Measurements from ENCODE around the gene TLE5.
A peak's percentile ranks its signal among the peaks of the same experiment; 100 is the strongest.

Gene TLE5

DNA sequence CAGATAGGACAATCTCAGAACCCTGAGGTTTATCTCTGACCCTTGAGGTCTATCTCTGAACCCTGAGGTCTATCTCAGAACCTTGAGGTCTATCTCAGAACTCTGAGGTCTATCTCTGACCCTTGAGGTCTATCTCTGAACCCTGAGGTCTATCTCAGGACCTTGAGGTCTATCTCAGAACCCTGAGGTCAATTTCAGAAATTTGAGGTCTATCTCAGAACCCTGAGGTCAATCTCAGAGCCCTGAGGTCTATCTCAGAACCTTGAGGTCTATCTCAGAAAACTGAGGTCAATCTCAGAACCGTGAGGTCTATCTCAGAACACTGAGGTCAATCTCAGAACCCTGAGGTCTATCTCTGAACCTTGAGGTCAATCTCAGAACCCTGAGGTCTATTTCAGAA lies 35.5 kb downstream of the TLE5 start:
- Histone ChIP-seq H3K36me3 (ENCODE audit: control insufficient read depth, insufficient read depth, low read length) (no peaks in the 10 kb centered on the region), H3K4ac (ENCODE audit: low read depth, low read length) (no peak overlapping the region), H4K8ac (ENCODE audit: low read depth, low read length) (no peak overlapping the region), H3K79me2 (ENCODE audit: control insufficient read depth, insufficient read depth, low read length) (no peaks in the 10 kb centered on the region), H3K56ac (ENCODE audit: low read length) (no peak overlapping the region), H3K4me1 (ENCODE audit: control insufficient read depth, low read depth, low read length) (peaks cover 7% of the 10 kb centered on the region), H2AK5ac (ENCODE audit: low read length) (no peak overlapping the region), H3K4me3 (ENCODE audit: low read length) (no peak overlapping the region), H3K4me2 (ENCODE audit: low read length) (no peak overlapping the region), H3K9ac (ENCODE audit: low read length) (no peak overlapping the region), H4K5ac (ENCODE audit: low read length) (no peak overlapping the region), H3K23ac (ENCODE audit: low read length) (no peak overlapping the region), H2BK5ac (ENCODE audit: low read length) (no peak overlapping the region), H3K27ac (ENCODE audit: low read depth, low read length) (no peak overlapping the region), H3K27me3 (ENCODE audit: insufficient read depth, low read length, poor library complexity) (peaks cover 11% of the 10 kb centered on the region), H3K79me1 (ENCODE audit: low read length) (no peaks in the 10 kb centered on the region), H2BK15ac (replicated peaks; ENCODE audit: low read depth) (no peak overlapping the region), H3K18ac (ENCODE audit: low read length) (no peak overlapping the region), H2BK120ac (ENCODE audit: low read depth, low read length) (no peak overlapping the region)
- DNase-seq, result no peak
- WGBS (ENCODE audit: extremely low coverage, insufficient coverage, low lambda C conversion rate), result no CpG with 5 or more reads among the region's 1 CpG

DNA sequence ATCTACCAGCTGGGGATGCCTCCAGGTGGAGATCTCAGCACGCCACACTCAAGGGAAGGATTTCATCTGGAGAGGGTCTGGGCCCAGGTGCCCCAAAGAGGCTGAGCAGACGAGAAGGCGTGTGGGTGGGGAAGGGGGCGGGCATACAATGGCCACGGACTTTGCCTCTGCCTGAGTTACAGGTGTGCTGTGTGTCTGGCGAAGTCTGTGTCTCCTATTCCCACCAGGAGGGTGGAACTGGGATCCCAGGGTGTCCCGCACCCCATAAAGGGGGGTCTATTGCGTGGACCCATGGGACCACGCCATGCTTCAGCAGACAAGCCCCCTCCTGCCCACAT lies 36.8 kb downstream of the TLE5 start:
- Histone ChIP-seq H3K9ac (ENCODE audit: low read length) (peak overlapping the region; percentile 50), H2AK5ac (ENCODE audit: low read length) (no peak overlapping the region), H3K79me2 (ENCODE audit: control insufficient read depth, insufficient read depth, low read length) (no peaks in the 10 kb centered on the region), H3K4me1 (ENCODE audit: control insufficient read depth, low read depth, low read length) (peaks cover 7% of the 10 kb centered on the region), H3K56ac (ENCODE audit: low read length) (peak overlapping the region; percentile 77), H2BK5ac (ENCODE audit: low read length) (peak overlapping the region; percentile 74), H3K4me3 (ENCODE audit: low read length) (no peak overlapping the region), H3K23ac (ENCODE audit: low read length) (no peak overlapping the region), H2BK120ac (ENCODE audit: low read depth, low read length) (peak overlapping the region; percentile 30), H3K4me2 (ENCODE audit: low read length) (no peak overlapping the region), H3K27me3 (ENCODE audit: insufficient read depth, low read length, poor library complexity) (peaks cover 11% of the 10 kb centered on the region), H4K8ac (ENCODE audit: low read depth, low read length) (no peak overlapping the region), H3K79me1 (ENCODE audit: low read length) (no peaks in the 10 kb centered on the region), H3K36me3 (ENCODE audit: control insufficient read depth, insufficient read depth, low read length) (no peaks in the 10 kb centered on the region), H2BK15ac (replicated peaks; ENCODE audit: low read depth) (no peak overlapping the region), H3K4ac (ENCODE audit: low read depth, low read length) (peak overlapping the region; percentile 26), H3K18ac (ENCODE audit: low read length) (peak overlapping the region; percentile 28), H3K27ac (ENCODE audit: low read depth, low read length) (peak overlapping the region; percentile 71), H4K5ac (ENCODE audit: low read length) (no peak overlapping the region)
- no CpG with 5 or more reads among the region's 9 CpGs for whole genome bisulfite sequencing (ENCODE audit: extremely low coverage, insufficient coverage, low lambda C conversion rate)
- no peak for DNase-seq

DNA sequence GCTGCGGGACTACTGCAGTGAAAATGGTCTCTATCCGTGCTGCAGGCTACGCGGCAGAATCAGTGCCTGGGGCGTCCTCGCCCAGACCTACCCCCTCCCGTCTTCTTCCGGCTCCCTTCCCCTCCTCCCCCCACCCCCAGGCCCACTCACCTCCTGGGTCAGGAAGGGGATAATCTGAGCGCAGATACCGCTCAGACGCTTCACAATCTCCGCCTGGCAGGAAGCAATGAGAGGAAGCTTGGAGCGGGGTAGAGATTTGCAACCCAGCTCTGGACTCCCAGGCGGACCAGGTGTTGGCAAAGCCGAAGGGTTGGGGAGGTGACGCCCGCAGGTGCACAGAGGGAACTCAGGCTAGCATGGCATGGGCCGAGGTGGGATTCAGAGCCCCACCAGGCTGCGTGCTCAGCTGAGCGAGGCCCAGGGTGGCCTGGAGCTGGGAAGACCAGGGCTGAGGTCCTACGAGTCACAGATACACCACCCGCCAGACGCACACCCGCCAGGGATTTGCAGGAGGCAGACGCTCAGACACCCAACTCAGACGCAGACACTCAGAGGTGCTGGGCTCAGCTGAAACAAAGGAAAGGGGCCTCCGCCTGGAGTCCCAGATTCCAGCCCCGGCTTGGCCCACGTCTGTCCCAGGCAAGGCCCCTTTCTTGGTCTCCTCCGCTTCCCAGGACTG lies 37.3 kb downstream of the TLE5 start:
- Histone ChIP-seq H2AK5ac (ENCODE audit: low read length) (no peak overlapping the region), H4K8ac (ENCODE audit: low read depth, low read length) (no peak overlapping the region), H3K36me3 (ENCODE audit: control insufficient read depth, insufficient read depth, low read length) (no peaks in the 10 kb centered on the region), H3K4me1 (ENCODE audit: control insufficient read depth, low read depth, low read length) (peaks cover 7% of the 10 kb centered on the region), H3K9ac (ENCODE audit: low read length) (peak overlapping the region; percentile 50), H3K4me3 (ENCODE audit: low read length) (no peak overlapping the region), H3K4ac (ENCODE audit: low read depth, low read length) (no peak overlapping the region), H3K56ac (ENCODE audit: low read length) (peak overlapping the region; percentile 77), H3K18ac (ENCODE audit: low read length) (peak overlapping the region; percentile 28), H3K27me3 (ENCODE audit: insufficient read depth, low read length, poor library complexity) (peaks cover 9% of the 10 kb centered on the region), H2BK120ac (ENCODE audit: low read depth, low read length) (no peak overlapping the region), H3K79me1 (ENCODE audit: low read length) (no peaks in the 10 kb centered on the region), H2BK15ac (replicated peaks; ENCODE audit: low read depth) (no peak overlapping the region), H3K79me2 (ENCODE audit: control insufficient read depth, insufficient read depth, low read length) (no peaks in the 10 kb centered on the region), H4K5ac (ENCODE audit: low read length) (no peak overlapping the region), H3K27ac (ENCODE audit: low read depth, low read length) (peak overlapping the region; percentile 71), H2BK5ac (ENCODE audit: low read length) (peak overlapping the region; percentile 74), H3K4me2 (ENCODE audit: low read length) (peak overlapping the region; percentile 33), H3K23ac (ENCODE audit: low read length) (peak overlapping the region; percentile 83)
- DNase-seq, result peak; percentile 83
- no CpG with 5 or more reads among the region's 30 CpGs for WGBS (ENCODE audit: extremely low coverage, insufficient coverage, low lambda C conversion rate)

DNA sequence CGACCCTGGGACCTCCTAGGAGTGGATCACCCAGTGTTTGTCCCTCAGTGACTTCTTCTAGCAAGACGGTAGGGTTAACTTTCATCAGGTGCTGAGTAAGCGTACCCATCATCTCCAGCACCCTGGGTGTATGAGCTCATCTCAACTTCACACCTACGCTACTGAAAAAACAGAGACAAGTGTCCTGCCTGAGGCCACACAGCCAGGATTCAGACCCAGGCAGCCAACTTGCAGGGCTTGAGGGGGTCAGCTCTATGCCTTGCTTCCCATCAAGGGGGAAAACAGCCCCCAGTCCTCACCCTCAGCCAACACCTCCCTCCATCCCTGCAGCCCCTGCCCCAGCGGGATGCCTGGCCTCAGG lies 37.8 kb downstream of the TLE5 start:
- H3K27ac ChIP-seq (ENCODE audit: low read depth, low read length), result no peak overlapping the region
- H3K4me1 ChIP-seq (ENCODE audit: control insufficient read depth, low read depth, low read length), result peaks cover 7% of the 10 kb centered on the region
- H3K23ac ChIP-seq (ENCODE audit: low read length), result no peak overlapping the region
- H4K8ac ChIP-seq (ENCODE audit: low read depth, low read length), result no peak overlapping the region
- no peak overlapping the region for H3K18ac ChIP-seq (ENCODE audit: low read length)
- H3K4me2 ChIP-seq (ENCODE audit: low read length), result peak overlapping the region; percentile 18
- H2BK15ac ChIP-seq (replicated peaks; ENCODE audit: low read depth), result no peak overlapping the region
- H3K9ac ChIP-seq (ENCODE audit: low read length), result peak overlapping the region; percentile 38
- no peaks in the 10 kb centered on the region for H3K79me2 ChIP-seq (ENCODE audit: control insufficient read depth, insufficient read depth, low read length)
- H3K4ac ChIP-seq (ENCODE audit: low read depth, low read length), result no peak overlapping the region
- H2BK5ac ChIP-seq (ENCODE audit: low read length), result no peak overlapping the region
- no peak overlapping the region for H3K4me3 ChIP-seq (ENCODE audit: low read length)
- no peaks in the 10 kb centered on the region for H3K36me3 ChIP-seq (ENCODE audit: control insufficient read depth, insufficient read depth, low read length)
- DNase-seq, result peak; percentile 73
- no peak overlapping the region for H2BK120ac ChIP-seq (ENCODE audit: low read depth, low read length)
- no peak overlapping the region for H2AK5ac ChIP-seq (ENCODE audit: low read length)
- no CpG with 5 or more reads among the region's 5 CpGs for WGBS (ENCODE audit: extremely low coverage, insufficient coverage, low lambda C conversion rate)
- peaks cover 5% of the 10 kb centered on the region for H3K27me3 ChIP-seq (ENCODE audit: insufficient read depth, low read length, poor library complexity)
- peak overlapping the region; percentile 77 for H3K56ac ChIP-seq (ENCODE audit: low read length)
- no peak overlapping the region for H4K5ac ChIP-seq (ENCODE audit: low read length)
- H3K79me1 ChIP-seq (ENCODE audit: low read length), result no peaks in the 10 kb centered on the region

DNA sequence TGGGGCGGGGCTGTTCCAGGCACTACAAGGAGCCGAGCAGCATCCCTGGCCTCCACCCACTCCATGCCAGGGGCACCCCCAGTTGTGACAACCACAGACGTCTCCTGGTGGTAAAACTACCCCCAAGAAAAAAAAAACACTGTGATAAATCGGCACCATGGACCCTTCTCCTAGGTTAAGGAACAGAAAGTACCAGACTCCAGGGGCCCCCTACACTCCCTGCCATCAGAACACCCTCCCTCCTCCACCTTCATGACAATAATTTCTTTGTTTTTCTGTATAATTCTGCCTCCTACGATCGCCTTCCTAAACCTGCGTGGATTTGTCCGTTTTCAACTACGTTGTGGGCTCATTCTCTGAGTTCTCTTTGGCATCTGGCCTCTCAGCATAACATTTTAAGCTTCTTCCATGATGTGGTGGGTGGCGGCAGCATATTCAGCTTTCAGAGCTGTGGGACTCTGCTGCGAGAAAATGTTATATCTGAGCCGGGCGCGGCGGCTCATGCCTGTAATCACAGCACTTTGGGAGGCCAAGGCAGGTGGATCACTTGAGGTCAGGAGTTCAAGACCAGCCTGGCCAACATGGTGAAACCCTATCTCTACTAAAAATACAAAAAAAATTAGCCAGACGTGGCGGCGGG lies 41.9 kb downstream of the TLE5 start:
- H3K4me1 ChIP-seq (ENCODE audit: control insufficient read depth, low read depth, low read length), result peaks cover 7% of the 10 kb centered on the region

More for the DNA sequence above, 41.9 kb downstream of the TLE5 start:
- no peaks in the 10 kb centered on the region for H3K36me3 ChIP-seq (ENCODE audit: control insufficient read depth, insufficient read depth, low read length)
- no peak overlapping the region for H3K9ac ChIP-seq (ENCODE audit: low read length)
- no peak overlapping the region for H3K4me2 ChIP-seq (ENCODE audit: low read length)
- H3K79me1 ChIP-seq (ENCODE audit: low read length), result no peaks in the 10 kb centered on the region
- WGBS (ENCODE audit: extremely low coverage, insufficient coverage, low lambda C conversion rate), result no CpG with 5 or more reads among the region's 18 CpGs
- DNase-seq, result no peak
- H3K4me3 ChIP-seq (ENCODE audit: low read length), result no peak overlapping the region
- no peak overlapping the region for H3K23ac ChIP-seq (ENCODE audit: low read length)
- H3K4ac ChIP-seq (ENCODE audit: low read depth, low read length), result no peak overlapping the region
- H3K27me3 ChIP-seq (ENCODE audit: insufficient read depth, low read length, poor library complexity), result no peaks in the 10 kb centered on the region
- H3K27ac ChIP-seq (ENCODE audit: low read depth, low read length), result no peak overlapping the region
- no peak overlapping the region for H4K5ac ChIP-seq (ENCODE audit: low read length)
- no peak overlapping the region for H4K8ac ChIP-seq (ENCODE audit: low read depth, low read length)
- no peaks in the 10 kb centered on the region for H3K79me2 ChIP-seq (ENCODE audit: control insufficient read depth, insufficient read depth, low read length)
- H2BK15ac ChIP-seq (replicated peaks; ENCODE audit: low read depth), result no peak overlapping the region
- no peak overlapping the region for H2BK5ac ChIP-seq (ENCODE audit: low read length)
- no peak overlapping the region for H3K56ac ChIP-seq (ENCODE audit: low read length)
- no peak overlapping the region for H2AK5ac ChIP-seq (ENCODE audit: low read length)
- H3K18ac ChIP-seq (ENCODE audit: low read length), result no peak overlapping the region
- no peak overlapping the region for H2BK120ac ChIP-seq (ENCODE audit: low read depth, low read length)
